GM13977 (cell line): ENCODE measurements around the gene KCTD2.
A peak's percentile ranks its signal among the peaks of the same experiment; 100 is the strongest.

Experiments
- DNase-seq: peaks from one replicate; pipeline ENCODE4 v3.0.0; 2012; ENCODE audit warnings: low spot score
- in situ Hi-C: fragments of 300-500 bp; cut with MboI; formaldehyde crosslinking; loops from one replicate; pipeline ENCODE4 v1.12.0; 2022; ENCODE audit warnings: low sequenced_read_pairs, low pct_unique_long_range_greater_than_20kb, mixed read lengths, inconsistent platforms; ENCODE audit not compliant: unreplicated experiment
- TF ChIP-seq, protein P1 (sequence below): IDR thresholded peaks from 2 replicates; pipeline ENCODE4 v1.5.1; 2012; ENCODE audit warnings: mild to moderate bottlenecking, control low read depth; ENCODE audit not compliant: insufficient read depth; ENCODE audit errors: extremely low read depth, missing control alignments

The KCTD2 gene

DNA sequence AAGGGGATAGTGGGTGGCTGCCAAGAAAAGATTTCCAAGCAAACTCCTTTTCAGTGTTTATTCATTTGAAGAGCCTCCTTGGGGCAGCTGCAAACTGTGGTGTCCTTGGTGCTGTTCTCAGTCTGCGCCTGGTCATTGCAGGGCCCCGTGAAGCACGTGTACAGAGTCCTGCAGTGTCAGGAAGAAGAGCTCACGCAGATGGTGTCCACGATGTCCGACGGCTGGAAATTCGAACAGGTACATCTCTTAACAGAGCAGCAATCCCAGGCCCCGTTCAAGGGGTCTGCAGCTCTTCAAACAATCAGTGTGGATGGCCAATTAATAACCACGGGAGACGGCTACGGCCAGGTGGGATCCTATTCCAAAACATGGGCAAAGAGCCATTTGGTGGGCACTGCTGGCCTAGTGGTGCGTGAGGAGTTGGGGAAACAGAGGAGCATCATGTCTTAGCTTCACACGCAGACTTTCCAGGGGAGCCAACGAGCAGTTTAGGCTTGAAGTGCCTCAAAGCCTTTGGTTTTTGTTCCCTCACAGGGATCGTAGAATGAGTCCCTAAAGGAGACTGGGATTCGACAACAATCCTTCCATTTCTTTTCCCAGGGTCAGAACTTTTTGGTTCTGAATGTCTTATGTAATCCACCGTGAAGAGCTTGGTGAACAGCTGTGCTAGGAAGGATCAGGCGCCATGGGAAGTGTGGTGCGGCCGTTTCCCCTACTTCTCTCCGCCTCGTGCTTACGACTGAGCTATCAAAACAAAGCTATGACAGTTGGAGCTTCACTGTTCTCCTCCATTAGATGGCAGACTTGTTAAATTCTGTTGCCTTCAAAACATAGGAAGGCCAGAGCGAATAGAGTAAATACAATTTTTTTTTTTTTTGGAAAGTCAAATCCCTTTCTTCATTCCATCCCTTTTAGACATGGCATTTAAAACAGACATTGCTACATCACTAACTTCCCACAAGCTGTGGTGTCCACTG, 12.6 kb downstream of the KCTD2 start:
- TF ChIP-seq, protein P1, sequence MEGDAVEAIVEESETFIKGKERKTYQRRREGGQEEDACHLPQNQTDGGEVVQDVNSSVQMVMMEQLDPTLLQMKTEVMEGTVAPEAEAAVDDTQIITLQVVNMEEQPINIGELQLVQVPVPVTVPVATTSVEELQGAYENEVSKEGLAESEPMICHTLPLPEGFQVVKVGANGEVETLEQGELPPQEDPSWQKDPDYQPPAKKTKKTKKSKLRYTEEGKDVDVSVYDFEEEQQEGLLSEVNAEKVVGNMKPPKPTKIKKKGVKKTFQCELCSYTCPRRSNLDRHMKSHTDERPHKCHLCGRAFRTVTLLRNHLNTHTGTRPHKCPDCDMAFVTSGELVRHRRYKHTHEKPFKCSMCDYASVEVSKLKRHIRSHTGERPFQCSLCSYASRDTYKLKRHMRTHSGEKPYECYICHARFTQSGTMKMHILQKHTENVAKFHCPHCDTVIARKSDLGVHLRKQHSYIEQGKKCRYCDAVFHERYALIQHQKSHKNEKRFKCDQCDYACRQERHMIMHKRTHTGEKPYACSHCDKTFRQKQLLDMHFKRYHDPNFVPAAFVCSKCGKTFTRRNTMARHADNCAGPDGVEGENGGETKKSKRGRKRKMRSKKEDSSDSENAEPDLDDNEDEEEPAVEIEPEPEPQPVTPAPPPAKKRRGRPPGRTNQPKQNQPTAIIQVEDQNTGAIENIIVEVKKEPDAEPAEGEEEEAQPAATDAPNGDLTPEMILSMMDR = peak; percentile 43
- DNase-seq = no peak
- in situ Hi-C loops = no loop called here

DNA sequence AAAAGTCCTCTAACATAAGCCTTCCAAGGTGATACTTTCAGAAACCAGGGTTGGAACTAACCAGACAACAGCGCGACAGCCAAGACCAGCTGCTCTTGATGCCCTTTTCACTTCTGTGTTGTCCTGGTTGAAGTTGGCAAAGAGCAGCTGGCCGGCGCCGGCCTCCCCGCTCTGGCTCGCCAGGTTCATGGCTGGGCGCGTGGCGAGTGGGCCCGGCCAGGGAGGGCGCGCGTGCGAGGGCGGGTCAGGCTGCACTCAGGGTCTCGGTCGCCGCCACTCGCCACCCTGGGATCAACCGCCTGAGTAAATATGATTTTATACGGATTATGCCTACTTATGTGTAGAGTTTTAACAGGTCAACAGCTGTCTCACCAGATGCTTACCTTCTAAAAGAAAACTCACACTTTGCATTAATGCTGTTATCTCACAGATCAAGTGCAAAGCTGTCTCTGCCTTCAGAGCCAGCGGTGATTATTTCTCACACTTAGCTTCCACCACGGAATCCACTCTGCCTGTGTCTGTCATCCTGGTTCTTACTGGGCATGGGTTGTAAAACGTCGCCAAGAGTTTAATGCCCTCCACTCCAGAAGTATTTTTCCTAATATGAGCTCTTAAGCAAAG, 13.5 kb downstream of the KCTD2 start:
- no peak for DNase-seq
- in situ Hi-C loops = no loop called here
- TF ChIP-seq, protein P1 = no peak

DNA sequence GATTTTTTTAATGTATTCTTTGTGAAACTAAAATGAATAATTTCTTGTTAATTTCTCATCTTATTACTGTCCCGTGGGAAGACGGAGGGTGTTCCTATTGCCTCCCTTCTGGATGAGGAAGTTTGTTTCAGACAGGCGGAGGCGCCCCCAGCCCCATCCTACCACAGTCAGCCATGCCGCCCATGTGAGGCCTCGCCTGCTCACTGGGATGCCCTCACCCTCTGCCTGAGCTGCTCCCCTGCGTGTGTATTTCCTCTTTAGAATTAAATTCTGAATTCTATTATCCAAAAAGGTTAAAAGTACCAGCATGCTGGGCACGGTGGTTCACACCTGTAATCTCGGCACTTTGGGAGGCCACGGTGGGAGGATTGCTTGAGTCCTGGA, 14.0 kb downstream of the KCTD2 start:
- TF ChIP-seq, protein P1 = no peak
- in situ Hi-C loops = no loop called here
- DNase-seq = no peak

DNA sequence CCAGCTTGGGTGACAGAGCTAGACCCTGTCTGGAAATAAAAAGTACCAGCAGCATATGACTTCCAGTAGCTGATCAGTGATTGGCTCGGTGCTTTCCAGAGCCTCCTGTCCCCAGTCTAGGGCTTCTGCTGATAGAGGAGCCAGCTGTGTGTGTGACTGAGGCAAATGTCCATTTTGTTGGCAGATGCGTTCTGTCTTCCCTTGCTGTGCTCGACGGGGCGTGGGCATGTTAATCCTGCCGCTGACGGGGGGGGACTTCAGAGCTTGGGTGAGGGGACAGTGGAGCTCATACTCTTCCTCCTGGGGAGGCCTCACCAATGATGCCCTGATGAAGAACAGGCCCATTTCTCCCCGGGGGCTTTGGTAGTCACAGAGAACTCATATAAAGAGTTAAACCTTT, 14.6 kb downstream of the KCTD2 start:
- TF ChIP-seq, protein P1 = no peak
- DNase-seq = no peak
- in situ Hi-C loops = no loop called here

DNA sequence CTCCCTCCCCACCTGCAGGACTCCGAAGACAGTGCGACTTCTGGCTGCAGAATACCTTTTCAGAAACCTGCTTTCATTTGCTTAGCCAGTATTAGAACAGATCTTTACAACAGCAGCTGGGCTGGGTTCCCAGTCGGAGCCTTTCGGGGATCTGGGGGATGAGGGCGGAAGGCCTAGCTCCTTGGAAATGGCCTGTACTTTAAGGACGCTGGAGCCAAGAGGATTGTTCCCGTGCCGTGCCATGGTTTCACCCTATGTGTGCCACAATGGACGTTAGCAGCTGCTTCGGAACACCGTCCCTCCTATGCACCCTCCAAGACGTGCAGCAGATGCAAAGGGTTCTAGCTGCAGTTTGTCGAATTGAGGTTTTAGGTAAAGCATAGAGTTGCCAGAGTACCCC, 16.2 kb downstream of the KCTD2 start:
- DNase-seq = no peak
- in situ Hi-C loops = no loop called here
- TF ChIP-seq, protein P1 = no peak

DNA sequence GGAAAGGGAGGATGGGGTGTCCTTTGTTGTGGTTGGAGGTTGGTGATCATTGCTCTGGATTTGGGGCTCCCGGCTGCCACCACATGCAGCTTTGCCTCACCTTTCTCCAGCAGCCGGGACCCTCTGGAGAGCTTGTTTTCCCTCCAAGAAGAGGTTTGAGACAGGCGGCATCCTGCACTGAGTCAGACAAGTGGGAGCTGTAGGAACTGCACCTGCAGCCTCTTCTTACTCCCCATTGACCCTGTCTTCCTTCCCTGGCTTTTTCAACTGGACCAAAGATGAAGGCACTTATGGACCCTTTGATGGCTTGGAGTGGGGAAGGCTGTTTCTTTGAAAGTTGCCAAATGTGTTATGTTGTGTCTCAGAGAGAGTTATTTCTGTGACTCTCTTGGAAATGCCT, 16.6 kb downstream of the KCTD2 start:
- in situ Hi-C loops = no loop called here
- TF ChIP-seq, protein P1 = no peak
- no peak for DNase-seq
